H1 (cell line): ENCODE results near the gene CAPS. TPM values are rescaled to one million over a fixed set of nuclear protein-coding genes. Genes with fewer than 3 reads are reported as not detected.

ENCODE experiments used
- CTCF ChIA-PET: fragments of 300-600 bp; sonication (Branson Sonifier 250); formaldehyde crosslinking; loops from one replicate; lab custom pipeline; 2021; ENCODE audit not compliant: partially characterized antibody; lab: Charles Lee
- POLR2A ChIA-PET: fragments of 300-600 bp; sonication (Branson Sonifier 250); formaldehyde crosslinking; loops from one replicate; lab custom pipeline; 2021; ENCODE audit warnings: inconsistent platforms; ENCODE audit not compliant: partially characterized antibody; lab: Charles Lee
- DNase-seq, 2 experiments: peaks; one replicate each; pipeline versions ENCODE4 v3.0.0 to v3.0.0-alpha.2; 2010 to 2022; ENCODE audit warnings: low spot score in 2 of 2, low read depth in 1 of 2, mixed read lengths in 1 of 2
- FAIRE-seq: peaks from 2 replicates; lab custom pipeline; 2011; peaks lifted over from hg19 to GRCh38; lab: Jason Lieb, UNC
- H2AFZ ChIP-seq: 2 replicates; pipeline ENCODE4 v1.8.1; 2012; ENCODE audit warnings: low read length, inconsistent platforms
- H2AK5ac ChIP-seq: 2 replicates; pipeline ENCODE4 v1.6.1; 2013; ENCODE audit warnings: low read depth, low read length
- H2BK120ac ChIP-seq: replicated peaks from 2 replicates; pipeline ENCODE3; 2013; ENCODE audit warnings: low read depth, low read length, inconsistent platforms
- H2BK12ac ChIP-seq: 2 replicates; pipeline ENCODE4 v1.6.1; 2013; ENCODE audit warnings: low read depth, low read length
- H2BK15ac ChIP-seq: 2 replicates; pipeline ENCODE4 v1.6.1; 2013; ENCODE audit warnings: low read length
- H2BK20ac ChIP-seq: 2 replicates; pipeline ENCODE4 v1.6.1; 2013; ENCODE audit warnings: low read length
- H2BK5ac ChIP-seq: 2 replicates; pipeline ENCODE4 v1.6.1; 2013; ENCODE audit warnings: low read depth, low read length
- H3K14ac ChIP-seq: 2 replicates; pipeline ENCODE4 v1.6.1; 2013; ENCODE audit warnings: inconsistent platforms; ENCODE audit not compliant: insufficient read length
- H3K18ac ChIP-seq: 2 replicates; pipeline ENCODE4 v1.6.1; 2013; ENCODE audit warnings: low read length; ENCODE audit errors: extremely low read depth
- H3K23ac ChIP-seq: 2 replicates; pipeline ENCODE4 v1.6.1; 2013; ENCODE audit warnings: inconsistent platforms; ENCODE audit not compliant: insufficient read length
- H3K23me2 ChIP-seq: 2 replicates; pipeline ENCODE4 v1.6.1; 2013; ENCODE audit warnings: low read depth, low read length
- H3K27ac ChIP-seq: 2 replicates; pipeline ENCODE4 v1.6.1; 2011; ENCODE audit warnings: low read depth, low read length, inconsistent platforms
- H3K27me3 ChIP-seq, 4 experiments: replicated peaks in 1 of 4; 1 replicate in 1 of 4; 2 replicates in 3 of 4; pipeline versions ENCODE4 v1.6.1 to v1.8.1; 2011 to 2013; ENCODE audit warnings: low read length in 3 of 4, mild to moderate bottlenecking in 3 of 4, inconsistent platforms in 2 of 4, mixed read lengths in 2 of 4, moderate library complexity in 1 of 4; ENCODE audit not compliant: control insufficient read depth in 3 of 4, insufficient read depth in 3 of 4; ENCODE audit errors: extremely low read depth in 1 of 4
- H3K36me3 ChIP-seq, 4 experiments: 2 replicates each; pipeline versions ENCODE4 v1.6.1 to v1.8.1; 2011 to 2013; ENCODE audit warnings: mild to moderate bottlenecking in 4 of 4, low read length in 3 of 4, moderate library complexity in 2 of 4, control low read depth in 1 of 4, inconsistent platforms in 1 of 4; ENCODE audit not compliant: insufficient read depth in 4 of 4, control insufficient read depth in 2 of 4
- H3K4ac ChIP-seq: replicated peaks from 2 replicates; pipeline ENCODE3; 2013; ENCODE audit warnings: low read length, low read depth, mixed read lengths, inconsistent platforms; ENCODE audit not compliant: insufficient read length
- H3K4me1 ChIP-seq, 4 experiments: replicated peaks in 1 of 4; 1 replicate in 1 of 4; 2 replicates in 3 of 4; pipeline versions ENCODE4 v1.6.1 to v1.8.1; 2011 to 2013; ENCODE audit warnings: low read length in 3 of 4, inconsistent platforms in 2 of 4, mixed read lengths in 1 of 4; ENCODE audit not compliant: insufficient read depth in 4 of 4, control insufficient read depth in 3 of 4
- H3K4me2 ChIP-seq, 2 experiments: 2 replicates each; pipeline versions ENCODE4 v1.6.1 to v1.8.1; 2011 to 2013; ENCODE audit warnings: low read depth in 2 of 2, low read length in 2 of 2, control low read depth in 1 of 2, inconsistent platforms in 1 of 2, mild to moderate bottlenecking in 1 of 2; ENCODE audit not compliant: insufficient read depth in 1 of 2
- H3K4me3 ChIP-seq, 4 experiments: fragments of 200-600, 300-600 bp in 1 of 4; sonication (generic), shearing (Covaris generic), sonication (Bioruptor Twin) in 1 of 4; 2 replicates each; pipeline versions ENCODE4 v1.5.1 to v1.8.1; 2011 to 2016; ENCODE audit warnings: low read length in 4 of 4, low read depth in 3 of 4, control low read depth in 2 of 4, inconsistent platforms in 2 of 4, mild to moderate bottlenecking in 2 of 4, mixed read lengths in 1 of 4, moderate library complexity in 1 of 4; ENCODE audit not compliant: insufficient read depth in 2 of 4; ENCODE audit errors: extremely low read depth in 1 of 4
- H3K56ac ChIP-seq: replicated peaks from 2 replicates; pipeline ENCODE3; 2013; ENCODE audit warnings: low read depth, mild to moderate bottlenecking, mixed read lengths, low read length, inconsistent platforms; ENCODE audit not compliant: insufficient read length
- H3K79me1 ChIP-seq: 2 replicates; pipeline ENCODE4 v1.6.1; 2013; ENCODE audit warnings: low read depth, low read length, control low read depth
- H3K79me2 ChIP-seq, 2 experiments: 2 replicates each; pipeline versions ENCODE4 v1.6.1 to v1.8.1; 2012 to 2013; ENCODE audit warnings: low read length in 2 of 2, mild to moderate bottlenecking in 2 of 2, inconsistent platforms in 1 of 2; ENCODE audit not compliant: insufficient read depth in 2 of 2, control insufficient read depth in 1 of 2
- H3K9ac ChIP-seq, 4 experiments: replicated peaks in 1 of 4; 1 replicate in 1 of 4; 2 replicates in 3 of 4; pipeline versions ENCODE4 v1.6.1 to v1.8.1; 2011 to 2013; ENCODE audit warnings: low read depth in 3 of 4, low read length in 3 of 4, control low read depth in 2 of 4, mild to moderate bottlenecking in 2 of 4, moderate library complexity in 2 of 4, inconsistent platforms in 1 of 4; ENCODE audit errors: extremely low read depth in 1 of 4
- H3K9me3 ChIP-seq, 2 experiments: 2 replicates each; pipeline versions ENCODE4 v1.6.1 to v1.8.1; 2012 to 2013; ENCODE audit warnings: mild to moderate bottlenecking in 2 of 2, moderate library complexity in 2 of 2, control low read depth in 1 of 2, inconsistent platforms in 1 of 2, low read depth in 1 of 2, low read length in 1 of 2, mixed read lengths in 1 of 2; ENCODE audit not compliant: insufficient read depth in 2 of 2
- H4K20me1 ChIP-seq, 2 experiments: replicated peaks in 1 of 2; 2 replicates each; pipeline versions ENCODE3 to v1.8.1; 2011 to 2013; ENCODE audit warnings: inconsistent platforms in 2 of 2, low read length in 2 of 2, mild to moderate bottlenecking in 1 of 2; ENCODE audit not compliant: insufficient read depth in 2 of 2, control insufficient read depth in 1 of 2
- H4K5ac ChIP-seq: 2 replicates; pipeline ENCODE4 v1.6.1; 2013; ENCODE audit warnings: low read length, low read depth, mixed read lengths, inconsistent platforms; ENCODE audit not compliant: insufficient read length
- H4K8ac ChIP-seq: 2 replicates; pipeline ENCODE4 v1.8.0; 2013; ENCODE audit warnings: mild to moderate bottlenecking, moderate library complexity, low read length, inconsistent platforms; ENCODE audit not compliant: insufficient read depth; ENCODE audit errors: extremely low read depth
- H4K91ac ChIP-seq: replicated peaks from 2 replicates; pipeline ENCODE3; 2013; ENCODE audit warnings: low read length, mixed read lengths, inconsistent platforms; ENCODE audit not compliant: insufficient read length
- CBX5 ChIP-seq: fragments of 300-800, 300-1000 bp; sonication (generic); IDR thresholded peaks from 2 replicates; pipeline ENCODE4 v1.7.1; 2016; ENCODE audit warnings: antibody characterized with exemption, low read length, low read depth
- CHD2 ChIP-seq: IDR thresholded peaks from 2 replicates; pipeline ENCODE4 v1.6.1; 2012; ENCODE audit warnings: low read length, improper control_type of control experiment
- CTBP2 ChIP-seq: IDR thresholded peaks from 2 replicates; pipeline ENCODE4 v1.7.0; 2011; ENCODE audit warnings: borderline replicate concordance, mild to moderate bottlenecking, moderate library complexity, mixed read lengths, low read length; ENCODE audit not compliant: insufficient read depth, insufficient read length
- EGR1 ChIP-seq: IDR thresholded peaks from 2 replicates; pipeline ENCODE4 v1.6.1; 2011; ENCODE audit warnings: low read depth, low read length, borderline replicate concordance
- GABPA ChIP-seq: IDR thresholded peaks from 2 replicates; pipeline ENCODE4 v1.6.1; 2011; ENCODE audit warnings: mild to moderate bottlenecking, low read length, moderate library complexity, borderline replicate concordance; ENCODE audit not compliant: insufficient read depth
- POLR2A ChIP-seq, 2 experiments: IDR thresholded peaks; 1 replicate in 1 of 2; 2 replicates in 1 of 2; pipeline ENCODE4 v1.6.1; 2011; ENCODE audit warnings: low read depth in 2 of 2, low read length in 2 of 2, mild to moderate bottlenecking in 2 of 2; ENCODE audit errors: control extremely low read depth in 1 of 2
- RAD21 ChIP-seq, 2 experiments: IDR thresholded peaks in 1 of 2; conservative IDR thresholded peaks in 1 of 2; 2 replicates each; pipeline ENCODE4 v1.6.1; 2011; ENCODE audit warnings: low read depth in 2 of 2, low read length in 2 of 2, improper control_type of control experiment in 1 of 2, inconsistent platforms in 1 of 2, mild to moderate bottlenecking in 1 of 2, moderate library complexity in 1 of 2
- SRF ChIP-seq: IDR thresholded peaks from 2 replicates; pipeline ENCODE4 v1.6.1; 2011; ENCODE audit warnings: mild to moderate bottlenecking, low read depth, low read length, moderate library complexity
- TCF12 ChIP-seq: IDR thresholded peaks from 2 replicates; pipeline ENCODE4 v1.6.1; 2011; ENCODE audit warnings: low read depth, mild to moderate bottlenecking, low read length
- WGBS, 2 experiments: shearing (Covaris generic) in 1 of 2; methylation state at CpG; one replicate each; pipeline versions ENCODE4 v1.1.6 to v1.1.7; 2013 to 2015; ENCODE audit warnings: low lambda C conversion rate in 2 of 2, mixed read lengths in 2 of 2, inconsistent platforms in 1 of 2, low coverage in 1 of 2, missing lambda C conversion rate in 1 of 2; ENCODE audit not compliant: insufficient replicate concordance in 2 of 2, insufficient coverage in 1 of 2, insufficient read length in 1 of 2; ENCODE audit errors: extremely low coverage in 1 of 2, missing lambda C conversion rate in 1 of 2; 5-methylcytosine and 5-hydroxymethylcytosine counted together
- polyA plus RNA-seq, 7 experiments: library from polyadenylated mRNA; depleted of rRNA in 3 of 7; stranded (reverse) in 5 of 7; unstranded in 2 of 7; fragments of >200 nt in 5 of 7; fragments of 200-250 nt in 2 of 7; gene quantifications; 1 replicate in 5 of 7; 2 replicates in 1 of 7; 4 replicates in 1 of 7; pipeline versions ENCODE4 v1.2.1 to v1.2.3, GENCODE V29; 2011 to 2013; ENCODE audit warnings: missing spikeins in 2 of 7, mixed read lengths in 2 of 7
- total RNA-seq: library from RNA; stranded (reverse); fragmentation: NEBNext Ultra II Directional; extraction: Animal tissue kit (Norgen Biotek cat#: 25700); gene quantifications from 2 replicates; pipeline ENCODE4 v1.2.1, GENCODE V29; 2021

The CAPS gene
- total and polyA plus RNA-seq, 2 of the 8 experiments (the other 6 are each of a cell fraction or from before 2014, with no cell fraction given) = 2.1 to 2.4 TPM

DNA sequence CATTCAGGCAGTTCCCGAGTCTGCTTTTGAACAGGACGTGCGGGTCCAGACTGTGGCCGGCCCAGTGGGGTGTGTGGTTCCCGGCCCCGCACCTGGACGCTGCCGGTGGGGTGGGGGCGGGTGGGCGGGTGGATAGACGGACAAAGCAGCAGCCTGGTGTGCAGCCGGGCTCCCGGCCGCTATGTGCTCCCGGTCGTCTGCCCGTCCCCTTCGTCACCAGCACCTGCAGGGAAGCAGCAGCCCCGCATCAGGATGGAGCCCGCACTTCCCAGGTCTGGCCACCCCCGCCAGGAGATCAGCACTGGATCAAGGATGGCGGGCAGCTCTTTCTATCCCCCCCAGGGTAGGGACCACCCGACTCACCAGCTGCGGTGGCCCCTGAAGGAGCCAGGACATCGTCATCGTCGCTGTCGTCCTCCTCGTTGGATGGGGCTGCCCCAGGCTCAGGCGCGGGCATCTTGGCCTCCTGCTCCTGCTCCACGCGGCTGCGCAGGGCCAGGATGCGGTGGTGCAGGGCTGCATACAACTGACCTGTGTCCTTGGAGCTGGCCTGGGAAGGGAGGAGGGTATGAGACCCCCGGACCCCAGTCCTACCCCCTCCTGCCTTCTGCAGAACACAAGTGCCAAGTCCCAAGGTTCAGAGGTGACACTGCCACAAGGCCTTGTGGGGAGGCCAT lies 3.5 kb downstream of the CAPS start:
- POLR2A ChIA-PET = no interaction called here
- TF ChIP-seq TCF12 (no peak), GABPA (no peak), EGR1 (no peak), RAD21 (IDR thresholded peaks at IDR 0.05 in 1 of 2, conservative IDR thresholded peaks at IDR 0.05 in 1 of 2; ENCODE audit: low read depth in 2 of 2, low read length in 2 of 2) (no peak), SRF (no peak), POLR2A (IDR thresholded peaks at IDR 0.05; ENCODE audit: control extremely low read depth in 1 of 2, low read depth in 2 of 2, low read length in 2 of 2) (no peak), CBX5 (no peak), CHD2 (no peak), CTBP2 (no peak)
- no peak for FAIRE-seq

More for the DNA sequence above, 3.5 kb downstream of the CAPS start:
- Histone ChIP-seq H3K79me1 (no peaks in the 10 kb centered on the region), H4K91ac (no peak overlapping the region), H3K56ac (no peak overlapping the region), H4K8ac (no peak overlapping the region), H3K27me3 (no peaks in the 10 kb centered on the region), H2AFZ (no peak overlapping the region), H3K27ac (no peak overlapping the region), H3K9ac (no peak overlapping the region), H3K23ac (no peak overlapping the region), H3K23me2 (no peaks in the 10 kb centered on the region), H4K20me1 (peaks cover 3 to 8% of the 10 kb centered on the region in 2 experiments), H3K14ac (no peak overlapping the region), H2BK5ac (no peak overlapping the region), H3K36me3 (peaks cover 3 to 32% (median 25%) of the 10 kb centered on the region in 4 experiments; a peak in 7 of 8 replicates), H3K18ac (no peak overlapping the region), H4K5ac (no peak overlapping the region), H3K4ac (no peak overlapping the region), H3K9me3 (no peaks in the 10 kb centered on the region), H3K4me3 (no peak overlapping the region), H2AK5ac (no peak overlapping the region), H3K4me2 (no peak overlapping the region), H2BK20ac (no peak overlapping the region), H2BK12ac (no peak overlapping the region), H3K79me2 (no peaks in the 10 kb centered on the region), H2BK15ac (no peak overlapping the region), H2BK120ac (no peak overlapping the region), H3K4me1 (no peaks in the 10 kb centered on the region)
- no peak for DNase-seq
- CTCF ChIA-PET = no interaction called here
- WGBS, 2 experiments = 93% methylated on average over 21 of the region's 36 CpGs; no CpG with 5 or more reads in 1 of the 2 experiments
